Fibroblast of pulmonary artery (primary cell): Measurements from ENCODE around the gene GLI3.
A peak's percentile ranks its signal among the peaks of the same experiment; 100 is the strongest.

Experiments
- DNase-seq: peaks from one replicate; pipeline ENCODE4 v3.0.0-alpha.2; 2010; ENCODE audit warnings: low read depth
- H3K4me3 ChIP-seq: replicated peaks from 2 replicates; pipeline ENCODE4 v1.5.1; 2011; ENCODE audit warnings: low read depth, mild to moderate bottlenecking, control low read depth, low read length, moderate library complexity
- CTCF ChIP-seq: IDR thresholded peaks from 2 replicates; pipeline ENCODE4 v1.5.1; 2011; ENCODE audit warnings: mild to moderate bottlenecking, control low read depth, low read length, inconsistent platforms; ENCODE audit errors: missing control alignments

The GLI3 gene

GRCh38 chr7:41969561-41970105, 267.4 kb downstream of the GLI3 start:
- TF ChIP-seq CTCF = no peak
- H3K4me3 ChIP-seq = no peak overlapping the region
- DNase-seq = no peak

GRCh38 chr7:41967156-41967555, 269.9 kb downstream of the GLI3 start:
- H3K4me3 ChIP-seq = no peak overlapping the region
- peak; percentile 74 for DNase-seq
- TF ChIP-seq CTCF = no peak

GRCh38 chr7:41965951-41966505, 271.0 kb downstream of the GLI3 start:
- TF ChIP-seq CTCF = no peak
- no peak overlapping the region for H3K4me3 ChIP-seq
- DNase-seq = no peak

GRCh38 chr7:41964849-41965745, 271.9 kb downstream of the GLI3 start:
- no peak for DNase-seq
- no peak for TF ChIP-seq CTCF
- no peak overlapping the region for H3K4me3 ChIP-seq

- H3K4me3 ChIP-seq = no peak overlapping the region
- DNase-seq = no peak
- TF ChIP-seq CTCF = no peak
Observed at GRCh38 chr7:41964183-41964753, 272.7 kb downstream of the GLI3 start.

- peak; percentile 38 for DNase-seq
- no peak for TF ChIP-seq CTCF
- H3K4me3 ChIP-seq = peak overlapping the region; percentile 29
Observed at GRCh38 chr7:41956705-41957104, 280.3 kb downstream of the GLI3 start.
